ENCODE results near the gene HSP90AA1.

- TF ChIP-seq CTCF (IDR thresholded peaks at IDR 0.05) (no peak), POLR2A (IDR thresholded peaks at IDR 0.05) (no peak)
These were observed 11.7 kb downstream of the HSP90AA1 start for GRCh38 chr14:102075155-102075554.

Data from uterus (tissue), 2 donors.